Fibroblast of peridontal ligament (primary cell): Measurements from ENCODE around the gene TNFRSF25.

Source experiments
- DNase-seq: peaks from one replicate; pipeline ENCODE4 v3.0.0-alpha.2; 2010; ENCODE audit errors: extremely low read depth

Gene TNFRSF25

GRCh38 chr1:6488602-6489382 is 22.8 kb upstream of the TNFRSF25 start:
- no peak for DNase-seq

- no peak for DNase-seq
Measured at GRCh38 chr1:6487804-6488484, 22.0 kb upstream of the TNFRSF25 start.

DNA sequence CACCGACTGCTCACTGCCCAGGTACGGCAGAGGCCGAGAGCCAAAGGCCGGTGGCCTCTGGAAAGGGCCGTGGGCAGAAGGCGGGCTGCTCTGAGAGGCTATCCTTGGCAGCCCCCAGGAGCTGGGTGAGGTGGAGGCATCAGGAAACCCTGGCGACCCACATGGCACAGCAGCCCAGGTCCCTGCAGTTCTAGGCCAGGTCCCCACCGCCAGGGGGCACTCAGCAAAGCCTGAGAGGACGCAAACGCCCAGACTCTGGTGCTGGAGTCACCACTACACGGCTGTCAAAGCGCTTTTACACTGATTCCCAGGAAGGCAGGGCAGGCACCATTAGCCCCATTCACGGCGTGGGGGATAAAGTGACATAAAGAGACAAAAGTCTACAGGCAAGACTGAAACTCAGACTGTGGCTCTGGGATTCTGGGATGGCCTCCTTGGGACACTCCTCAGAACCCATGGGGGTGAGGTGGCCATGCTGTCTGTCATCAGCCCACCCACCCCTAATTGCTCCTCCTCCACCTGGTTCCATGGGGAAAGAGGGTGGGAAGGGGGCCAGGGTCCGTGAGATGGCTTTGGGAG is 20.5 kb upstream of the TNFRSF25 start:
- DNase-seq = peak; percentile 74

- DNase-seq = no peak
Measured at GRCh38 chr1:6485168-6486101, 19.5 kb upstream of the TNFRSF25 start.

DNA sequence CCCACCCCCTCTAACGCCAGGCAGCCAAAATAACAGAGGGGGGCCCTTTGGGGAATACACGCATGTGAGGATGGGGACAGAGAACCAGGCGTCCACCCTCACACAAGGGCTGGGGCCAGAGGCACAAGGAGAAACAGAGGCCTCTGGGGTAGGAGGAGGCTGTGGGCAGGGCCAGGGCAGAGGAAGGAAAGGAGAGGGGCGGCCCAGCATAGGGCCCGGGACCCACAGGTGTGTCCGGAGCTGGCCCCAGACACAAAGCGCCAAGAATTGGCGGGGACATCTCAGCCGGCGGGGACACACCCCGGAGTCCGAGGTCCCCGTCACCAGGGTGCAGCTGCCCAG is 18.8 kb upstream of the TNFRSF25 start:
- no peak for DNase-seq

DNA sequence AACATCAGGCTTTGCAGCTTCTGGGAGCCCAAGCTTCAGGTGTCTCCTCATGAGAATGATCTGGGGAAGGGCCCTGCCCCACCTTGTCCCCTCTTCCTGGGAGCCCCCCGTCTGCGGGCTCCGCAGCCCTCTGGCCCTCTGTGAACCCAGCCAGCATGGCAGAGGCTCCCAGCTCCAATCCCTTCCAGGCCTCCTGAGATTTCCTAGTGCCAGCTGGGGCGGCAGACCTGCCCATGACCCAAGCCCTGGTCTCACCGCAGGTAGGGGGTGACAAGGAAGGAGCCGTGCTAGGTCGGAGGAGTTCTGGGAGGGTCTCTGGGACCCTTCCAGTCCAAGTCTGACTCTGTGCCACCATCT is 17.8 kb upstream of the TNFRSF25 start:
- DNase-seq = no peak

- no peak for DNase-seq
Measured at GRCh38 chr1:6483017-6483760, 17.2 kb upstream of the TNFRSF25 start.

GRCh38 chr1:6481820-6482219 is 15.8 kb upstream of the TNFRSF25 start:
- no peak for DNase-seq

DNA sequence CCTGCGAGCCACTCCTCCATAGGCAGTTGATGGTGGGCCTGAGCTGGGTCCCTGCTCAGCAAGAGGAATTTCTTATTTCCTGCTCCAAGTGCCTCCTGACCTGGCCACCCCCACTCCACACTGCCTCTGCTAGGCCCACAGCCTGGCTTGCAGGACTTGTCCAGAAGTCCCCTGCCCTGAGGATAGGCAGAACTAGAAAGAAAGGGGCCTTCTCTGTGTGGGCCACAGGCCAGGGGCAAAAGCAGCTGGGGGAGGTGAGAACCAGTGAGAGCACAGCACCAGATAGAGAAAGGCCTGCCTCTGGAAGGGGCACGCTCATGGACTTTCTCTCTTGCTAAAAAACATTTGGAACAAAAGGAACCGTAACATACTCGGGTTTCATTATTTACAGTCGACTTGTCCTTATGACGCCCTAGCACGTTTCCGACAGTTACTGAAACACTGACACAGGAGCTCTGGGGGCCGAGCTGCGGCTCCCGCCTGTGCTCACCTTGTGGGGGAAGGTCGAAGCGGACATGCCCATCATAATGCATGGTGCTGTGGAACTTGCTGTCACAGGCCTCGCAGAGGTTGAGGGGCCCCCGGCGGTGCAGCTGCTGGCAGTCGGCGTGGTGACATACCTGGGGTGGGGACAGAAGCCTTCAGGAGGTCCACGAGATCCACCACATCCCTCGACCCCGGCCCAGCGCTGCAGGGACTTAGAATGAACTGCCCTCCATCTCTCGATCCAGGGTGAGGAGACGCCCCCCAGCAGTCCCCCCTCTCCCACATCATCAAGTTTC is 11.3 kb upstream of the TNFRSF25 start:
- DNase-seq = no peak

DNA sequence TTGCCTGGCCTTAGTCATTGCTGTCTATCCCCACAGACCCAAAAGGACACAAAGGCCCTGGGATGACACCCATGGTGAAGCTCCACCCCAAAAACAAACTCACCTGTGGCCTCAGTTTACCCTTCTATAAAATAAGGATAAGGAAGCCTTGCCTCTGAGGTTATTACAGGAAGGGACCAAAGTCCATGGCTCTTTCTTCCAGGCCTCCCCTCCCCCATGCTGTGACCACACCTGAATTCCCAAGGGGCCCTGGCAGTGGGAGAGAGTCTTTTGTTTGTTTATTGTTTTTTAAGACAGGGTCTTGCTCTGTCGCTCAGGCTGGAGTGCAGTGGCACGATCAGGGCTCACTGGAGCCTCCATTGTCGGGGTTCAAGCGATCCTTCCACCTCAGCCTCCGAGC is 10.5 kb upstream of the TNFRSF25 start:
- DNase-seq = no peak

DNA sequence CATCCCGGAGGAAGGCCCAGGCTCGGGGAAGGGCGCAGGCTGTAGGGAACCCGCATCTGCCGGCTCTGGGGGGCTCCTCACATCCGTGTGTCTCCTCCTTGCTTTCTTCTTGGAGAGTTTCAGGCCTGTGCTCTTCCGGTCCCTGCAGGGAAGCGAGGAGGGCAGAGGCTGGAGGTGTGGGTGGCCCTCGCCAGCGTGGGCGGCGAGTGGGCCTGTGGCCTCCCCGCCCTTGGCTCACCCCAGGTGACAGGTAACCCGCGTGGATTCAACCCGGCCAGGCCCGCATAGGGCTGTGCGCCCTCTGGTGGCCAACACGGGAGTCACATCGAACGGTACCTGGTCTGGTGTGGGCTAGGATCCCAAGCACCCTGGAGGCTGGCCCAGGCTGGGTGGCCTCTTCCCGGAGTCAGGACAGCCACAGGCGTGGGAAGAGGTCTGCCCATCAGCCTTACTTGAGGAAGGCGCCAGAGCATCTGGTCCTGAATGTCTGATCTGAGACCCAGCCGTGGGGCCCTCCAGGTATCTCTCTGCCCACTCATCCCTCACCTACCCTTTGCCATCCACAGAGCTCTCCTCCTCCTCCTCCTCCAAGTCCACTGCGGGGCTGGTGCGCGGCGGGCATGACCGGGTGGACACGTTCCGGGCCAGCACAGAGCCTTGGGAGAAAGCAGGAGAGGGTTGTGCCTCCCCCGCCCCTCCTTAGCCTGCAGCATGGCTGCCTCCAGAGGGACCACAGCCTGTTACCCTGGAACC is 9.6 kb upstream of the TNFRSF25 start:
- no peak for DNase-seq

DNA sequence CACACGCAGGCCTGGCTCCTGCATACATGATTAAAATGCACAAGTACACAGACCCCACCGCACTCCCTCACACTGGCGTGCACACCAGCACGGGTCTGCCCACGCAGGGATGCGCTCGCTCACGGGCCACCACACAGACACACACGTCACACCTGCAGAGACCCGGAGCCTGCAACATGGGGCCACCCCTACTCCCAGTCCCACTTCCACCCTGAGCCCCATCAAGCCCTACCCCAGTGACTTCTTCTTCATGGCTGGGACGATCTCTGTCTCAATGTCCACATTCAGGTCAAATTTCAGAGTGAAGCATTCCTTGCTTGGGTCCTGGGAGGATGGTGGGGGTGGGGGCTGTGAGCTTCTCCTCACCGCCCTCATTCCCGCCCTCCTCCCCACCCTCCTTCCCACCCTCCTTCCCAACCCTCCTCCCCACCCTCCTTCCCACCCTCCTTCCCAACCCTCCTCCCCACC is 8.9 kb upstream of the TNFRSF25 start:
- no peak for DNase-seq

GRCh38 chr1:6473974-6474814 is 8.2 kb upstream of the TNFRSF25 start:
- no peak for DNase-seq

- DNase-seq = no peak
Measured at GRCh38 chr1:6473156-6473555, 7.2 kb upstream of the TNFRSF25 start.

DNA sequence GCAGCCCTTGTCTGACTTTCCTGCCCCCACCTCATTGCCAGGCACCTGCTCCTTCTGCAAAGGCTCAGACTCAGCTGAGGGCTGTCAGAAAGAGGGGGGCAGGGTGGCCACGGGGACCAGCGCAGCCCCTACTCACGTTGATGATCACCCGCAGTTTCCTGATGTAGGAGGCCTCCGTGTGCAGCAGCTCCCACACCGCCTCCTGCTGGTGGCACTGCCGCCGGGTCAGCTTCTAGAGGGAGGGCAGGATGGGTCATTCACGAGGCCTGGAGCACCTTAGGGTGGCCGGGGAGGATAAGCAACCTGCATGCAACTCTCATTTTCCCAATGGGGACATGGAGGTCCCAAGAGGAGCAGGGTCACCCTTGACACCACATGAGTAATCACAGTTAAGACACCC is 6.4 kb upstream of the TNFRSF25 start:
- no peak for DNase-seq

- no peak for DNase-seq
Measured at GRCh38 chr1:6471970-6472368, 6.0 kb upstream of the TNFRSF25 start.

DNA sequence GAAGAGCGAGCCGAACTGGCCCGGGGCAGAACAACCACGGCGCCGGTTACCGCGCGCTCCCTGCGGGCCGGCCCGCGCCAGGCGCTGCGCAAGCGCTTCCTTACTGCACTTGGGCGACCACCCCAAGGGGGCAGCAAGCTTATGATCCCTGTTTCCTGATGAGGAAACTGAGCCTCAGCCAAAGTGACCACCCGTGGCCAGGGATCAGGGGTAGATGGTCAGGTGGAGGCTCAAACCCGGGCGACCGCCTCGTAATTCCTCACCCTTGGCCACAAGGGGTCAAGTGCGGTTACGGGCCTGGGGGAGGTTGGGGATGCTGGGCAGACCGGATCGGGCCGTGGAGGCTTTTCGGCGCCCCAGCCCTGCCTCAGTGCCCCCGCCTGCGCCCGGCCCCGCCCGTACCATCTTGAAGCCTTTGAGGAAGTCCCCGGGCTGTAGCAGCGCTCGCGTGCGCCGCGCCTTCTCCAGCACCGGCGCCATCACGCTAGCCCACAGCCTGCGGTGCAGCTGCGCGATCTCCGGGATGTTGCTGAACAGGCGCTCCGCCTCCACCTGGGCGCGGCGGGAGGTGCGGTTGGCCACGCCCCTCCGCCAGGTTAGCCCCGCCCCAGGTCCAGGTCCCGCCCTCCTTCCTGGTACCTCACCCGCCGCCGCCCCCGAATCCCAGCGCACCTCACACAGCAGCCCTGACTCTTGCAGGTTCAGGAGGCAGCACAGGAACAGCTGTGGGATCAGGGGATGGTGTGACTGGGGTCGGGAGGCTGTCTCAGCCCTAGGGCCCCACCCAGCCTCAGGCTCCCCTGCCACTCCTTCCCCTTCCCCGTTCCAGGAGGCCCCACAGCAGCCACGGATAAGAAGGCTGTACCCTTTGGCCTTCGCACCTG is 5.4 kb upstream of the TNFRSF25 start:
- no peak for DNase-seq
